Superior temporal gyrus (tissue), 1 donor: ENCODE results near the gene GHITM.

Source experiments
- DNase-seq: peaks from one replicate; pipeline ENCODE4 v3.0.0-alpha.2; 2016; ENCODE audit errors: extremely low spot score

GHITM gene

DNA sequence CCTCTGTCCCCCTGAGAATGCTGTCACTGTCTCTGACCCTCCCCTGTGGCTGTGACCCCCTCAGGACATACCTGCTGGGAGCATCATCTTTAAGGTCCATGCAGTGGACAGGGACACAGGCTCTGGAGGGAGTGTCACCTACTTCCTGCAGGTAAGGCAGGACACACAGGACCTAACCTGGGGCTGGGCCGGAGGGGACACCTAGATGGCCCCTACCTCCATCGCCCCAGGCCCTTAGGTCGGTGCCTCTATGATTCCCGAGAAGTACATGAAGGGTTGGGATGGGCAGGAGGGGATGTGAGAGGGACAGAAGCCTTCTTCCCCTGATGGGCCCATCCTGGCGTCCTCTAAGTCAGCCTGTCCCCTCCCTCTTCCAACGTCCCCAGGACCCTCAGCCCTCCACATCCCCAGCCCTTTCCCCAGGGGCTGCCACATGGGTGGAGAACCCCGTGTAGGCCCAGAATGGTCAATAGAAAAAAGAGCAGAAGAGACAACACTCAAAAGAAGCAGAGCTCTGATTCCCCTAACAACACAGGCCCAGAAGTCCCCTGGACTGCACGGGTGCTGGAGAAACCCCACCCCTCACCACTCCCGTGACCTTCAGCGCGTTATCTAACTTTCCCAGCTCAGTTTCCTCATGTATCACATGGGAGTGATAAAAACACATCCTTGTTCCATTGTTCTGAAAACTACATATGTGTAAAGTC, 61.4 kb downstream of the GHITM start:
- no peak for DNase-seq

DNA sequence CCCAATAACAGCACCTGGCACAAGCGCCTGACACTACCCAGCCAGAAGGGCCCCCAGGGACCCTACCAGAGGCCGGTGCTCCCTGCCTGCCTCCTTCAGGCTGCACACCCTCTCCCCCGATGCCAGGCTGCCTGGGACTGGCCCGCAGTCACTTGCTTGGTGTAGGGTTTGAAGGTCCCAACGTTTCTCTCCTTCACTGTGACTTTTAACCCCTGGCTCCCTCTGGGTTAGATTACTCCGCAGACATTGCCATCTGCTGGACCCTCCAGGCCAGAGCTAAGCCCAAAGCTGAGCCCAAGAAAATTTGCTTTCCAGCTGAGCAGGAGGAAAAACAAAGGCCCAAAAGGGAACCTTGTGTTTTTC, 61.9 kb downstream of the GHITM start:
- no peak for DNase-seq

DNA sequence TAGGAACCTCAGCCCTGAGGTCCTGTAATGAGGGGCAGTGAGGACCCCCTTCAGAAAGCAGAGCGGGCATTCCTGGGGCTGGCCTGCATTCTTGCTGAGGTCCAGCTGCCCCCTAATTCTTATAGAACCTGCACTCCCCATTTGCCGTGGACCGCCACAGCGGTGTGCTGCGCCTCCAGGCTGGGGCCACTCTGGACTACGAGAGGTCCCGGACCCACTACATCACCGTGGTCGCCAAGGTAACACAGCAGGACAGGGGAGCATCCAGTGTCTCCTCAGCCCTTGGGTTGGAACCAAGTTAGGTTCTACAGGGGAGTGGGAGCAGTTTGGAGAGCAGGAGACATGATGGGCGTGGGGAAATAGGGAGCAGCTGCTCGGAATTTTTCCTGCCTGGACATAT, 62.4 kb downstream of the GHITM start:
- no peak for DNase-seq

DNA sequence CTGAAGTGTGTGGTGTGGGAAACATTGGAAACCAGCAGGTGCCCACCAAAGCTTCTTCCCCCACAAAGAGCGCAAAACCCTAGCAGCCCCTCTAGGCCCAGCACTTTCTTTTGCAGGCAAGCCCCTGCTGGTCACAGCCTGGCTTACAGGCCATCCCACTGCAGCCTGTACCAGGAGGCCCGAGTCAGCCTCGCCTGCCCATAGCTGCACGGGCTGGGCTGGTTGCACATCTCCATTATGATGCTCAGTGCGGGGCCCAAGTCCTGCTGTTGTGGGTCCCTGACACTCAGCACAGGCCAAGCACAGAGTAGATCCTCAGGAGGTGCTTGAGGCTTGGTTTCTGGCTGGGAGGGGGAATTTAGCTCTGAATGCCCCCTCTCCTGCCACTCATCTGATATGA, 63.0 kb downstream of the GHITM start:
- no peak for DNase-seq
